Upper lobe of left lung (tissue), 4 donors: Measurements from ENCODE around the gene MMD2.

Experiments
- CTCF ChIP-seq, 6 experiments: fragments of 450-650 bp in 4 of 6; fragments of 200-600 bp in 2 of 6; sonication (generic) in 2 of 6; IDR thresholded peaks; one replicate each; pipeline ENCODE4 v1.5.1; 2016 to 2019; ENCODE audit warnings: antibody characterized with exemption in 6 of 6
- POLR2A ChIP-seq, 4 donors: fragments of 450-650 bp; IDR thresholded peaks; one replicate each; pipeline ENCODE4 v1.5.1; 2016 to 2017; ENCODE audit warnings: antibody characterized with exemption in 4 of 4, mild to moderate bottlenecking in 2 of 4

GRCh38 chr7:4894482-4894881 lies 64.5 kb downstream of the MMD2 start:
- no peak for TF ChIP-seq CTCF (IDR thresholded peaks at IDR 0.05)
- TF ChIP-seq POLR2A (IDR thresholded peaks at IDR 0.05), result no peak
